Prostate gland (tissue), 2 donors: Measurements from ENCODE around the gene VWF.

ENCODE experiments used
- CTCF ChIP-seq, 4 experiments: fragments of 200-600 bp in 2 of 4; fragments of 450-650 bp in 2 of 4; sonication (generic) in 2 of 4; IDR thresholded peaks; 1 replicate in 3 of 4; 2 replicates in 1 of 4; pipeline ENCODE4 v1.5.1; 2016 to 2019; ENCODE audit warnings: antibody characterized with exemption in 4 of 4, mild to moderate bottlenecking in 2 of 4, moderate library complexity in 2 of 4
- POLR2A ChIP-seq: fragments of 450-650 bp; IDR thresholded peaks from one replicate; pipeline ENCODE4 v1.6.1; 2016; ENCODE audit warnings: antibody characterized with exemption, mild to moderate bottlenecking
- POLR2AphosphoS5 ChIP-seq: sonication (generic); formaldehyde crosslinking; IDR thresholded peaks from one replicate; pipeline ENCODE4 v1.6.1; 2017; ENCODE audit warnings: antibody characterized with exemption

GRCh38 chr12:6172862-6173261 is 48.4 kb upstream of the VWF start:
- TF ChIP-seq CTCF (IDR thresholded peaks at IDR 0.05) (no peak), POLR2A (no peak), POLR2AphosphoS5 (no peak)
